ENCODE results near the gene ARVCF.

The ARVCF gene

DNA sequence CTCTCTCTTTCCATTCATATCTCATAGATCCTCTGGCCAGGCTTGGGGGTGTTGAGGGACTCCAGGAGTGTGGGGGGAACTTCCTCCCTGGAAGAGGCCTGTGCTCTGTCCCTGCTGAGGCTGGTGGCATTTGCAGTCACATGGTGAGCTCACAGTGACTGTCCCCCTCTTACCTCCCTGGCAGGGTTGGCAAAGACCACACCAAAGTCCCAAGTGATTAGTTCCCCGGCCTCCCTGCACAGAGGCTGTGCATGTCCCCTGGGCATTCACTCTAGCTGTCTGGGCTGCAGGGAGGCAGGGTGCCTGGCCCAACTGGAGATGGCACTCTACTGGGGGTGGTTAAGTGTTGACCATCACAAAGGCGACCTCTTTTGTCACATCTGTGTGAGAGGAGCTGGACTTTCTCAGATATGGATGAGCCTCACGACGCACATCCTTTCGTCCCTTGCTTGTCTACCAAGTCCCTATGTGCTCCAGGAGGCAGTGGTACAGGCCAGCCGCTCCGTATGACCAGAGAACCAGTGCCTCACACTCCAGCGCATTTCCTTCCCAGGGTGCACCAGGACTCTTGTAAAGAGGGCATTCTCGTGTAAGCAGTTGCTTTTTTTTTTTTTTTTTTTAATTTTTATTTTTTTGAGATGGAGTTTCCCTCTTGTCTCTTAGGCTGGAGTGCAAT lies 13.1 kb upstream of the ARVCF start:
- DNase-seq: no peak

- DNase-seq: no peak
Observed at GRCh38 chr22:20028855-20029549, 12.4 kb upstream of the ARVCF start.

- no peak for DNase-seq
Observed at GRCh38 chr22:20027966-20028854, 11.6 kb upstream of the ARVCF start.

DNA sequence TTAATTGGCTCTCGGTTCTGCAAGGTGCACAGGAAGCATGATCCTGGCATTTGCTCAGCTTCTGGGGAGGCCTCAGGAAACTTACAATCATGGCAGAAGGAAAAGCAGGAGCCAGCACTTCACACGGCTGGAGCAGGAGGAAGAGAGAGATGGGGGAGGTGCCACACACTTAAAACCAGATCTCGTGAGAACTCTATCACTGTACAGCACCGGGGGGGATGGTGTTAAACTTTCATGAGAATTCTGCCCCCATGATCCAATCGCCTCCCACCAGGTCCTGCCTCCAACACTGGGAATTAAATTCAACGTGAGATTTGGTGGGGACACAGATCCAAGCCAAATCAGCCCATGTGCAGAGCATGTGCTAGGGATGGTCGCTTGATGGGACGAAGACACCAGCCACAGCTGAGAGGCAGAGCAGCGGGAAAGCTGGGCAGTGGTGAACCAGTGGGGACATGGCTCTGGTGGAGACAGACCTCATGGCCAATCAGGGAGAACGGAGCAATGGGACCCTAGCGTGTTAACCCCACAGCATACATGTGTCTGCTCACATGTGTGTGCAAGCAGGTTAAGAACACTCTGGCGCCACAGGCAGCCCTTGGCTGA lies 10.5 kb upstream of the ARVCF start:
- DNase-seq: no peak

GRCh38 chr22:20026204-20026908 lies 9.7 kb upstream of the ARVCF start:
- DNase-seq: no peak

- DNase-seq: no peak
Observed at GRCh38 chr22:20025401-20026203, 9.0 kb upstream of the ARVCF start.

DNA sequence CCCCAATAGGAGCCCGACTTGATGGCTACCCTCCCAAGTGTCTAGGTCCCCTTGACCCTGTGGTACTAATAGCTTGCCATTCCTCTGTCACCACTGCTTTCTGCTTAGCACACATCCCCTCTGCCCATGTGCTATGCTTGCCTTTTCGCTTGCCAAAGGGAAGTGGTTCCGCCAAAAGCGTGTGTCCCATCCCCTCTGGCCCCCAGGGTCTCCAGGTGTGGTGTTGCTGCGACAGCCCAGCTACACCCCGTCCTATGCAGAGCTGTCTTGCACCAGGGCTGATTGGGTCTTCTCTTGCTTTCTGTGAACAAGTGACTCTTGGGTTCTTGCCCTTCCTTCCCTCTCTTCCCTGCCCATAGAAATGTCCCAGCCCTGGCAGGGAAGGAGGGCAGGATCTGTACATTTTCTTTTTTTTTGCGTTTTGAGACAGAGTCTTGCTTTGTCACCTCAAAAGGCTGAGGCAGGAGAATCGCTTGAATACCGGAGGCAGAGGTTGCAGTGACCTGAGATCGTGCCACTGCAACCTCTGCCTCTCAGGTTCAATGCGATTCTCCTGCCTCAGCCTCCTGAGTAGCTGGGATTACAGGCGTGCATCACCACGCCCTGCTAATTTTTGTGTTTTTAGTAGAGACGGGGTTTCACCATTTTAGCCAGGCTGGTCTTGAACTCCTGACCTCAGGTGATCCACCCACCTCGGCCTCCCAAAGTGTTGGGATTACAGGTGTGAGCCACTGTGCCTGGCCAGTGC lies 8.2 kb upstream of the ARVCF start:
- DNase-seq: no peak

GRCh38 chr22:20024225-20024624 lies 7.6 kb upstream of the ARVCF start:
- no peak for DNase-seq

DNA sequence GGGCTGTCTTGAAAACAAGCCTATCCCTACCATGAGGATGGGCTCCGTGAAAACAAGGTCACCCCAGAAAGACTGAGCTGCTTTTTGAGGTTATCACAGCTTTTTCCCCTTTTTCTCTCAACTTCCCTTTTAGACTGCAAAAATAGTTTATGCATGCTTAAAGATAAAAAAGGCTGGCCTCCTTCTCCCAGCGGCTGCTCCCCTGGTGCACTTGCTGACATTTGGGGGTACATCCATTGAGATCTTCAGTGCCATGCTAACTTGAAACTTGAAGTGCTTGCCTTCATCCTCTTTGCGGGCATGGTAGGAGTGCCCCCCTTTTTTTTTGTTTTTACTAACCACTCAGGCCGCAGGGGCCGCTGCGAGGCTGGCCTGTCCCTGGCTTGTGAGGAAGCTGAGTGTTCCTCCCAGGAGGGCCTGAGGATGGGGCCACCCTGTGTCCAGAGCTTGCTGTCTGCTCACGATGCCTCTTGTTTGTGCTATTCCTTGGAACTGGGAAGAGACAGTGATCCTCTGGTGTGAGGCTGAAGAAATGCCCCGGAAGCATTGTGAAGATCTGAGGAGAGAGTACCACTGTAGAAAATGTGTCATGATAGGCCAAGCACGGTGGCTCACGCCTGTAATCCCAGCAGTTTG lies 6.5 kb upstream of the ARVCF start:
- no peak for DNase-seq

DNA sequence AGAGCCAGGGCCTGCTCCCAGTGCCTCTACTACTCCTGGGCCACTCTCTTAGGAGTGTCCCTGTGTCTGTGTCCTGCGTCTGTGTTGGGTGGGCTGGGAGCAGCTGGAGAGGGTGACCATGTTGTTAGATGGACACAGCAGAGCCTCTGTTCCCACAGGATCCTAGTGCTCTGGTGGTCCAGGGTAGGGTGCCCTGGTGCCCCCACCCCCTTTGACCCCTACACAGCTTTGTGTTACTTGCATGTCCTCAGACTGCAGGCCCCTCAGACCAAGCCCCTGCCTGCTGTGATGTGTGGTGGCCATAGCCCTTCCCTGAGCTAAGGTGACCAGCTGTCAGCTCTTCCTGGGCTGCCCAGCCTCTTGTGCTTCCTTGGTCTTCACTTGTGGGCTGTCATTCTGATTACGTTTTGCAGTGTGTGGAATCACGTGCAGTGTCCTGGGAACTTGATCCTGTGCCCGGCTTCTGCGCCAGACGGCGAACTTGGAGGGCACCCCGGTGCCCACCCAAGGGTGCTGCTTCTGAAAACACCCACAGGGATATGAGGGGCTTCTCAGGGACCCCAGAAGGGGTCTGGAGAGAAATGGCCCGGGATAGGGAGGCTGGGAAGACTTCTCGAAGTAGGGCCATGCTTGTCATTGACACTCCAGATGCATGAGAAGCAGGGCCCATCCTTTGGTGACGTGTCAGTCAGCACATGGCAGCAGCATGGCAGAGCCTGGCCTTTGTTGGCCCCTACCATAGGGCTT lies 5.8 kb upstream of the ARVCF start:
- DNase-seq: no peak

- DNase-seq: peak; percentile 45
Observed at GRCh38 chr22:20021196-20022181, 4.9 kb upstream of the ARVCF start.

DNA sequence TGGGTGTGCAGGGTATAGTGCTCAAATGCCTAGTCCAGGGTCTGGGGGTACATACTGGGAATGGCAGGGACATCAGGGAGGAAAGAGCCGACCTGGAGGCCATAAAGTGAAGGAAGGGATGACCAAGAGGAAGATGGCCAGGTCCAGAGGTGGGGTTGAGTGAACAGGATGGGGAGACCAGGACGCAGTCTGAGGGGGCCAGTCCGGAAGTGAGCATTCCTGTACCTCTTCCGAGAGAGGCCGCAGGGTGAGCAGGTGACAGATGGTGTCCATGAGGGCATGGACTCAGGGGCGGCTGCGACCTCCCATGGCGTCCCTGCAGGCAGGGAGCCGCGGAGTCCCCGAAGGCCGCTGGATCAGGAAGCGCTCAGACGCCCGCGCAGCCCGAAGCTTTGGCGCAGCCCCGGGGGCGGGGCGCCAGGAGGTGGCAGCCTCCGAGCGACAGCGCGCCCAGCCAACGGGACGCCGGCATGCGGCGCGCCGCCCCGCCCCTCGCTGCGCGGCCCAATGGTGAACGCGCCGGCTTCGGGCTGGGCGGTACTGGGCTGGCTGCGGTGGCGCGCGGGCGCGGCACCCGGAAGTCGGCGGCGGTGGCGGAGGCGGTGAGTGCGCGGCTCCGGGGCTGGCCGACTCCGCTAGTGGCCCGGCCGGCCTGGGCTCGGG lies 4.0 kb upstream of the ARVCF start, which contains the start of gene TANGO2:
Gene TANGO2, plus strand, starts transcription at position 578 of the 663 bp plus-strand sequence. CDS start 15,689 bp downstream, outside the sequence.
- peak; percentile 90 for DNase-seq

DNA sequence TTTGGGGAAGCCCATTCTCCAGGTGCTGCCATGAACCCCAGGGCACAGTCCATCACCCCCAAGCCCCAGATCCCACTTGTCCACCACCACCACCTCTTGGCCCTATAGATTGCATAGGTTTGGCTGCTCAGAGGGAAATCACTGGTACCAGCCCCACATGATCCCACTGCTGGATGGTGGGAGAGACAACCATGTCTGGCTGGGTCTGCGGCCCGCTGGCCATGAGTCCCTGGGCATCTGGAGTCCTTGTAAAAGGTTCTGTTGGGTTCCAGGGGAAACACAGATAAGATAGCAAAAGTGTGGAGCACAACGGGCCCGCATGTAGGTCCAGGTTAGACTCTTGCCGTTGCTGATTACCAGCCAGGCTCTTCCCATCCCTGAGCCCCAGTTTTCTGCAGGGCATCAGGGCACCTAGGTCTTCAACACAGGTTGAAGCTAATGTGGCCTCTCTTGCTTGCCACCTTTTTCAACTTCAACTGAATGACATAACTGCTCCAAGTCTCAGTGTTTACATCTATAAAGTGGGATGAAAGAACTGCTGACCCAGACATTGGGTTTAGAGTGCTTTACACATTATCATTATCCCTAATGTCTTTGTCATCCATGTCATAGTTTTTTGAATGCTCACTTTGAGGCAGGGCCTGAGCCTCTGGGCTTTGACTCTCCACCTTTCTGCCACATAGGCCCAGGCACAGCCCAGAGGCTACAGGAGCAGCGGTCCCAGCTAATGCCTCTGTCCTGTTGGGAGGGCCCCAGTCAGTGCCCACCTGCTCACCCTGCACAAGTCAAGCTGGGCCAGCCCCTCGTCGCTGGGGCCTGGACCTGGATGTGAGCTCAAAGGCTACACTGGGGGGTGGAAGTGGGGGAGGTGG lies 3.3 kb upstream of the ARVCF start:
- DNase-seq: no peak

DNA sequence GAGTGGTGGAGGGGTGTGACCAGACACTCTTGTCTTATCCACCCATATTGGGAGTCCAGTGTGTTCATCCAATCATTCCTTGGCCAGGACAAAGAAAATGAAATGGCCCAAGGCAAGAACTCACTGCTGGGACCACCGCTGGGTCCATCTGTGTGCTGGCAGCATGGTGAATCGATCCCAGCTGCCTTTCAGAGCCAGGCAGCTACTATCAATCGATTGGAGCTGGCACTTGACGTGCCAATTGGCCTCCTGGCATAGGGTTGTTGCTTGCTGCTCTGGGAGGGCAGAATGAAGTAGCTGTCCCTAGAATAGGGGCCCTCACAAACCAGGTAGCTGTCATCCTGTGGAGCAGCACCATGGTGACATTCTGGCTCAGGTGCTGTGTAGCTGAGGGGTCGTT lies 1.4 kb upstream of the ARVCF start:
- DNase-seq: no peak

GRCh38 chr22:20017622-20017958 lies 967 bp upstream of the ARVCF start:
- no peak for DNase-seq

- DNase-seq: peak; percentile 22
Observed at GRCh38 chr22:20015971-20016733, 471 bp downstream of the ARVCF start.
